Naive thymus-derived CD4-positive, alpha-beta T cell (primary cell): ENCODE data around the gene ADARB1. TPM values are rescaled to one million over a fixed set of nuclear protein-coding genes. Genes with fewer than 3 reads are reported as not detected.
"Not testable (repeated sequence)": the region's sequence is repeated elsewhere in the genome, so short reads cannot be mapped to it uniquely, and the experiment has no call there.

ENCODE experiments used
- ATAC-seq: fragments of 150-1000 bp; cut with Tn5 transposase; 2 replicates; pipeline ENCODE4 v1.10.0; 2021; ENCODE audit warnings: mild to moderate bottlenecking, moderate library complexity
- CTCF ChIA-PET: fragments of 350-600 bp; sonication (Branson Sonifier 250); formaldehyde crosslinking; loops from one replicate; lab custom pipeline; 2021; ENCODE audit warnings: antibody characterized with exemption; lab: Charles Lee
- POLR2A ChIA-PET: fragments of 350-600 bp; sonication (Branson Sonifier 250); formaldehyde crosslinking; loops from one replicate; lab custom pipeline; 2021; ENCODE audit warnings: antibody characterized with exemption, inconsistent platforms; lab: Charles Lee
- DNase-seq, 9 donors: peaks; one replicate each; pipeline versions ENCODE4 v3.0.0 to v3.0.0-alpha.2; 2020 to 2022; ENCODE audit warnings: mixed read lengths in 1 of 9
- H3K27ac ChIP-seq: one replicate; pipeline ENCODE4 v1.7.0; 2013; ENCODE audit warnings: mild to moderate bottlenecking, low read depth, low read length, moderate library complexity
- H3K27me3 ChIP-seq, 2 donors: one replicate each; pipeline ENCODE4 v1.7.0; 2013; ENCODE audit warnings: low read length in 2 of 2, mild to moderate bottlenecking in 2 of 2, moderate library complexity in 2 of 2; ENCODE audit not compliant: control insufficient read depth in 2 of 2, insufficient read depth in 2 of 2
- H3K36me3 ChIP-seq, 3 experiments: 1 replicate in 2 of 3; 2 replicates in 1 of 3; pipeline ENCODE4 v1.7.0; 2013; ENCODE audit warnings: low read length in 3 of 3, mild to moderate bottlenecking in 3 of 3, moderate library complexity in 1 of 3; ENCODE audit not compliant: insufficient read depth in 3 of 3, control insufficient read depth in 2 of 3
- H3K4me1 ChIP-seq, 2 donors: one replicate each; pipeline ENCODE4 v1.7.0; 2013; ENCODE audit warnings: low read length in 2 of 2, mild to moderate bottlenecking in 2 of 2, moderate library complexity in 1 of 2; ENCODE audit not compliant: control insufficient read depth in 2 of 2, insufficient read depth in 2 of 2
- H3K4me3 ChIP-seq: 2 replicates; pipeline ENCODE4 v1.7.0; 2013; ENCODE audit warnings: mild to moderate bottlenecking, low read length
- H3K9me3 ChIP-seq, 3 experiments: 1 replicate in 2 of 3; 2 replicates in 1 of 3; pipeline ENCODE4 v1.7.0; 2013; ENCODE audit warnings: low read length in 3 of 3; ENCODE audit not compliant: control insufficient read depth in 2 of 3
- H3K27ac Mint-ChIP-seq, 9 donors: one replicate each; pipeline ENCODE4 v1.8.0; 2020 to 2022; ENCODE audit warnings: mixed read lengths in 9 of 9, mild to moderate bottlenecking in 8 of 9, moderate library complexity in 5 of 9, inconsistent platforms in 2 of 9
- H3K27me3 Mint-ChIP-seq, 5 donors: one replicate each; pipeline ENCODE4 v1.8.0; 2021 to 2022; ENCODE audit warnings: mixed read lengths in 5 of 5, mild to moderate bottlenecking in 1 of 5
- H3K36me3 Mint-ChIP-seq, 5 donors: one replicate each; pipeline ENCODE4 v1.8.0; 2020 to 2022; ENCODE audit warnings: mixed read lengths in 5 of 5, mild to moderate bottlenecking in 3 of 5, inconsistent platforms in 1 of 5
- H3K4me1 Mint-ChIP-seq, 7 donors: one replicate each; pipeline ENCODE4 v1.8.0; 2020 to 2022; ENCODE audit warnings: mixed read lengths in 7 of 7, mild to moderate bottlenecking in 3 of 7, inconsistent platforms in 1 of 7
- H3K4me3 Mint-ChIP-seq, 10 donors: one replicate each; pipeline ENCODE4 v1.8.0; 2020 to 2022; ENCODE audit warnings: mild to moderate bottlenecking in 10 of 10, mixed read lengths in 10 of 10, moderate library complexity in 6 of 10, inconsistent platforms in 2 of 10
- H3K9me3 Mint-ChIP-seq, 11 donors: one replicate each; pipeline ENCODE4 v1.8.0; 2020 to 2022; ENCODE audit warnings: mixed read lengths in 11 of 11, mild to moderate bottlenecking in 4 of 11, inconsistent platforms in 1 of 11, moderate library complexity in 1 of 11
- intact Hi-C, 2 donors: fragments of 100-400 bp; cut with micrococcal nuclease; formaldehyde crosslinking; loops; one replicate each; pipeline ENCODE4 v1.15.1; 2023
- polyA plus RNA-seq, 2 donors: library from polyadenylated mRNA; unstranded; fragments of 300-500 nt; fragmentation: Illumina TruSeq; gene quantifications; one replicate each; pipeline ENCODE4 v1.2.3, GENCODE V29; 2021
- total RNA-seq, 6 experiments: library from RNA in 5 of 6; stranded (reverse) in 5 of 6; gene quantifications; 1 replicate in 5 of 6; 2 replicates in 1 of 6; pipeline ENCODE4 v1.2.3 and lab custom pipeline; 2021 to 2026

ADARB1 gene, protein sequence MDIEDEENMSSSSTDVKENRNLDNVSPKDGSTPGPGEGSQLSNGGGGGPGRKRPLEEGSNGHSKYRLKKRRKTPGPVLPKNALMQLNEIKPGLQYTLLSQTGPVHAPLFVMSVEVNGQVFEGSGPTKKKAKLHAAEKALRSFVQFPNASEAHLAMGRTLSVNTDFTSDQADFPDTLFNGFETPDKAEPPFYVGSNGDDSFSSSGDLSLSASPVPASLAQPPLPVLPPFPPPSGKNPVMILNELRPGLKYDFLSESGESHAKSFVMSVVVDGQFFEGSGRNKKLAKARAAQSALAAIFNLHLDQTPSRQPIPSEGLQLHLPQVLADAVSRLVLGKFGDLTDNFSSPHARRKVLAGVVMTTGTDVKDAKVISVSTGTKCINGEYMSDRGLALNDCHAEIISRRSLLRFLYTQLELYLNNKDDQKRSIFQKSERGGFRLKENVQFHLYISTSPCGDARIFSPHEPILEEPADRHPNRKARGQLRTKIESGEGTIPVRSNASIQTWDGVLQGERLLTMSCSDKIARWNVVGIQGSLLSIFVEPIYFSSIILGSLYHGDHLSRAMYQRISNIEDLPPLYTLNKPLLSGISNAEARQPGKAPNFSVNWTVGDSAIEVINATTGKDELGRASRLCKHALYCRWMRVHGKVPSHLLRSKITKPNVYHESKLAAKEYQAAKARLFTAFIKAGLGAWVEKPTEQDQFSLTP
- total RNA-seq (10 to 100 TPM; 35.7 to 52.2 (median 38.9) TPM), polyA plus RNA-seq (10 to 100 TPM in 1 of 2 donors, 1 to 10 TPM in 1; 6.2 to 11.7 TPM), total RNA-seq (lab: John Stamatoyannopoulos, UW) (66.0 reads per million, percentile 77 among the genes with 10 or more reads in this experiment)

DNA sequence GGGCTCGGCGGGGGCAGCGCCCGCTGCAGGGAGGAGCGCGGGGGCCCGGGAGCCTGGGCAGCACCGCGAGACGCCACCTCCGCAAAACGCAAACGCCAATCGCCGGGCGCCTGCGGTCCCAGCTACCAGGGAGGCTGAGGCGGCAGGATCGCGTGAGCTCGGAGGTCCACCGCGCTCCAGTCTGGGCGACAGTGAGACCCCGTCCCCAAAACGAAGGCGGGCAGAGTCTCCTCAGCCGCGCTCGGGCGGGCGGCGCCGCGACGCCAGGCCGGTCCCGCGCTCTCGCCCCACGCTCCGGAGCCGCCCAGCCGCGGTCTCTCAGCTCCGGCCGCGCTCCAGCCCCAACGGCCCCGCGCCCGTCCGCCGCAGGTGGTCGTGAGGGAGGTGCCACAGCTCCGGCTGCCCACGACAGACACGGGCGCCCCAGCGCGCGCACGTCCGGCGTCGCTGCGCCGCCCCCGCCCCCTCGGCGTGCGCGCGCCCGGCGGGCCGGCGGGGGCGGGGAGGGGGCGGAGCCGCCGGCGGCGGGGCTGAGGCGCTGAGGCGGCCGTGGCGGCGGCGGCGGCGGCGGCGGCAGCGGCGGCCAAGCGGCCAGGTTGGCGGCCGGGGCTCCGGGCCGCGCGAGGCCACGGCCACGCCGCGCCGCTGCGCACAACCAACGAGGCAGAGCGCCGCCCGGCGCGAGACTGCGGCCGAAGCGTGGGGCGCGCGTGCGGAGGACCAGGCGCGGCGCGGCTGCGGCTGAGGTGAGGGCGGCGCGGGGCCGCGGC, at the start of gene ADARB1:
Gene ADARB1, plus strand, starts transcription at position 533 of the 770 bp plus-strand sequence. CDS start 97,077 bp downstream, outside the sequence.
- Histone ChIP-seq H3K9me3 (no peaks in the 10 kb centered on the region), H3K27ac (peak within 1 kb of the TSS; percentile 87), H3K4me1 (peaks cover 31 to 34% of the 10 kb centered on the region in 2 donors), H3K4me3 (peak within 1 kb of the TSS; percentile 65), H3K36me3 (no peaks in the 10 kb centered on the region), H3K27me3 (no peaks in the 10 kb centered on the region)
- H3K27me3 Mint-ChIP-seq: no peaks in the 10 kb centered on the region
- peaks cover 0 to 5% (median 0%) of the 10 kb centered on the region in 5 donors for H3K36me3 Mint-ChIP-seq
- DNase-seq (peak; percentile 50 to 82 (median 69)), ATAC-seq (peak; percentile 84)
- peaks cover 31 to 45% (median 41%) of the 10 kb centered on the region in 7 donors for H3K4me1 Mint-ChIP-seq
- H3K27ac Mint-ChIP-seq: peak within 1 kb of the TSS; percentile 86 to 98 (median 94)
- H3K9me3 Mint-ChIP-seq: no peaks in the 10 kb centered on the region
- intact Hi-C loops: loop anchor here (2.0 kb wide), 2 partner anchors 35 to 55 kb away; no protein-coding TSS in a partner anchor
- POLR2A ChIA-PET: interaction anchor here (0.6 to 1.0 kb wide), 4 partner anchors 8 to 202 kb away, joined by 3 to 5 read pairs (median 3); no protein-coding TSS in a partner anchor
- H3K4me3 Mint-ChIP-seq: peak within 1 kb of the TSS; percentile 91 to 100 (median 96)
- CTCF ChIA-PET: no interaction called here

DNA sequence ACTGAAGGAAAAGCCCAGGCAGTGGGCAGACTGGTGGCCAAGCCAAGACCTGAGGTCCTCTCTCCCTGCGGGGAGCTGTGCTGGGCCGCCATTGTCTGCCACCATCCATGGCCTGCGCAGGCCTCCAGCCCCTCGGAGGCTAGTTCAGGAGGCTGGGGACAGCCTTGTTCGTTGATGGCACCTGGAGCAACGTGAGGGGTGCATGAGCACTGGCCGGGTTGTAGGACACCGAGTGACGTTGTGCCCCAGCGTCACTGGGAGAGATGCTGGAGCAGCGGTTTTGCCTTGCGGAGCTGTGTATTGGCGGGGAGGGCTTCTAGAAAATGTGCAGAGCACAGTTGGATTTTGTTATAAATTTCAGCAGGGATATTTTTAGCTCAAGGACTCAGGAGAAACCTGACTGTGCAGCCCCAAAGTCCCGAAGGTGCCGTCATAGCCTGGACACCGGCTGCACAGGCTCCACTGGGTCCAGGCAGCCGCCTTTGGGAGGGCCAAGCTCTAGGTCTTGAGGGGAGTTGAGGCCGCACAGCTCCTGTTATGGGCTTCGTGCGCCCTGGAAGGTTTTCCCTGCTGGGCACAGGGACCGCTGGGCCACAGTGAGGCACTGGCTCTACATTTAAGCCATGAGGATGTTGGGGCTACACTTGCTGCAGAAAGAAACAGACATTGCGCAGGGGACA, 48.2 kb upstream of the ADARB1 start:
- Histone ChIP-seq H3K4me3 (no peak overlapping the region), H3K27ac (no peak overlapping the region), H3K36me3 (no peaks in the 10 kb centered on the region), H3K9me3 (no peaks in the 10 kb centered on the region), H3K4me1 (no peaks in the 10 kb centered on the region), H3K27me3 (no peaks in the 10 kb centered on the region)
- Mint-ChIP-seq H3K9me3 (peaks cover 3 to 24% (median 8%) of the 10 kb centered on the region in 11 donors), H3K4me3 (no peak overlapping the region), H3K4me1 (peaks cover 0 to 3% (median 0%) of the 10 kb centered on the region in 7 donors), H3K36me3 (peaks cover 0 to 5% (median 4%) of the 10 kb centered on the region in 5 donors), H3K27me3 (peaks cover 0 to 22% (median 1%) of the 10 kb centered on the region in 5 donors), H3K27ac (no peak overlapping the region)
- ChIA-PET CTCF (interaction anchor here (0.6 kb wide), 1 partner anchor 81 kb away, joined by 3 read pairs; no protein-coding TSS in a partner anchor), POLR2A (interaction anchor here (0.6 kb wide), 1 partner anchor 210 kb away, joined by 3 read pairs; no protein-coding TSS in a partner anchor)
- DNase-seq (no peak), ATAC-seq (no peak)
- intact Hi-C loops: no loop called here

DNA sequence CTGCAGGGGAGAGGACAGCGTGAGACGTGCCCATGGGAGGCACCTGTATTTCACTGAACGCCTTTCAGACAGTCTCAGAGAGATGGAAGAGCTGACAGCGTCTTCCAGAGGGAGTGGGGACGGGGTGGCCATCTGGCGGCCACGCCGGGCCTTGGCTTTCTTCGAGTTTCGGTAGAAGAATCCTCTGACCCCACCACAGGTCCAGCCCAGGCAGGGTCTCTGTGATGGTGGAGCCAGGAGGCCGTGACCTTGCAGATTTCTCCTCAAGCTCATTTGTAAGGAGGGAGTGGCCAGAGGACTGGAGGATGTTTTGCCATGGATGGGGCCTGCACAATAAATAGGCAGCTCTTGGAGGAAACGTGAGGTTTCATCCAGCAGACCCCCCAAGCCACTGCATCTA, 47.6 kb upstream of the ADARB1 start:
- H3K36me3 Mint-ChIP-seq: peaks cover 0 to 5% (median 4%) of the 10 kb centered on the region in 5 donors
- ATAC-seq: no peak
- H3K4me3 ChIP-seq: no peak overlapping the region
- H3K36me3 ChIP-seq: no peaks in the 10 kb centered on the region
- ChIA-PET POLR2A (no interaction called here), CTCF (no interaction called here)
- H3K4me1 Mint-ChIP-seq: peaks cover 0 to 5% (median 0%) of the 10 kb centered on the region in 7 donors
- H3K9me3 ChIP-seq: no peaks in the 10 kb centered on the region
- H3K27ac ChIP-seq: no peak overlapping the region
- H3K27ac Mint-ChIP-seq: no peak overlapping the region
- no peaks in the 10 kb centered on the region for H3K27me3 ChIP-seq
- H3K4me1 ChIP-seq: no peaks in the 10 kb centered on the region
- DNase-seq: no peak
- peaks cover 0 to 19% (median 4%) of the 10 kb centered on the region in 5 donors for H3K27me3 Mint-ChIP-seq
- peaks cover 3 to 24% (median 8%) of the 10 kb centered on the region in 11 donors for H3K9me3 Mint-ChIP-seq
- no peak overlapping the region for H3K4me3 Mint-ChIP-seq
- intact Hi-C loops: no loop called here

DNA sequence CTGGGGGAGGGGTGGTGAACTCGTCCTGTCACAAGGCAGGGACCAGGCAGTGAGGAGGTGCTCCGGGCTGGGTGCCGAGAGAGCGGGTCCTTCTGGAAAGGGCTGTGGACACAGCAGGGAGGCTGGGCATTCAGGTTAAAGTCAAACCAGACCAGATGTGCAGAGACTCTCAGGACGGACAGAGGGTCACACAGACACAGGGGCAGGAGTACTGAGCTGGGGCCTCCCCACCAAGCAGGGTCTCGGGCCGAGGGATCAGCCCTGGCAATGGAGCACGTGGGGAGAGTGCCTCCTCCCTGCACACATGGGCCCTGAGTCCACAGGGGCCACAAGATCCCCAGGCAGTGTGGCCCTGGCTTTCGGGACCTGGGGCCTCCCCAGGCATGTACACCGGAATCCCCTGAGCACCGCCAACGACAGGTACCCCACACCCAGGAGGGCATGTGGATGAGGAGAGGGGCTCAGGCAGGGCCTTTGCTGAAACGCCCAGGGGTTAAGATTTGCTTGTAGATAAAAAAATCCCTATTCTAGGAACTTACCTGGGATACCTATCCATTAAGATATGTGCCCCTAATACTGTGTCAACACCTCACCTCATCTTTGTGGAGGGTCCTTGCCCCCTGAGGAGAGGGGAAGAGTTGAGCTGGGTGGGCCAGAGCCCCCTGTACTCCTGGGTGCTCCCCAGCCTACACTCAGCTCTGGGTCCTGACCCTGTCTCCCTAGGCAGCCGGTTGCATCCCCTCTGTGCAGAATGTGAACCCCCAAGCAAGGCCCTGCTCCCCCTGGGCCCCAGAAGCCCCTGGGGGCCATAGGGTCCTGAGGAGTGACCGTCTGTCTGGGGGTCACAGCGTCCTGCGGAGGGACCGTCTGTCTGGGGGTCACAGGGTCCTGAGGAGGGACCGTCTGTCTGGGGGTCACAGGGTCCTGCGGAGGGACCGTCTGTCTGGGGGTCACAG, 46.9 kb upstream of the ADARB1 start:
- no peaks in the 10 kb centered on the region for H3K36me3 ChIP-seq
- peaks cover 0 to 5% (median 4%) of the 10 kb centered on the region in 5 donors for H3K36me3 Mint-ChIP-seq
- CTCF ChIA-PET: no interaction called here
- H3K27me3 ChIP-seq: no peaks in the 10 kb centered on the region
- no peak overlapping the region for H3K27ac Mint-ChIP-seq
- H3K9me3 ChIP-seq: no peaks in the 10 kb centered on the region
- intact Hi-C loops: no loop called here
- peaks cover 0 to 5% (median 0%) of the 10 kb centered on the region in 7 donors for H3K4me1 Mint-ChIP-seq
- DNase-seq (no peak), ATAC-seq (no peak)
- H3K27me3 Mint-ChIP-seq: peaks cover 0 to 17% (median 4%) of the 10 kb centered on the region in 5 donors
- no peaks in the 10 kb centered on the region for H3K4me1 ChIP-seq
- peaks cover 3 to 24% (median 8%) of the 10 kb centered on the region in 11 donors for H3K9me3 Mint-ChIP-seq
- POLR2A ChIA-PET: no interaction called here
- no peak overlapping the region for H3K4me3 ChIP-seq
- H3K4me3 Mint-ChIP-seq: no peak overlapping the region
- no peak overlapping the region for H3K27ac ChIP-seq

DNA sequence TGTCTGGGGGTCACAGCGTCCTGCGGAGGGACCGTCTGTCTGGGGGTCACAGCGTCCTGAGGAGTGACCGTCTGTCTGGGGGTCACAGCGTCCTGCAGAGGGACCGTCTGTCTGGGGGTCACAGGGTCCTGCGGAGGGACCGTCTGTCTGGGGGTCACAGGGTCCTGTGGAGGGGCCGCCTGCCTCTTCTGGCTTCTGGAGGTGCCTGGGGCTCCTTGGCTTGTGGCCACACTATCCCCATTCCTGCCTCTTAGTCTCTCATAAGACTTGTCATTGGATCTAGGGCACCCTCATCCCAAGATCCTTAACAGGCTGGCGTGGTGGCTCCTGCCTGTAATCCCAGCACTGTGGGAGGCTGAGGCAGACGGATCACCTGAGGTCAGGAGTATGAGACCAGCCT, 45.7 kb upstream of the ADARB1 start:
- not testable (repeated sequence) for H3K27ac Mint-ChIP-seq

More for the DNA sequence above, 45.7 kb upstream of the ADARB1 start:
- intact Hi-C loops, H3K4me1 Mint-ChIP-seq, ATAC-seq, H3K9me3 ChIP-seq, H3K4me3 Mint-ChIP-seq, H3K4me3 ChIP-seq, H3K36me3 Mint-ChIP-seq, DNase-seq, H3K36me3 ChIP-seq, H3K4me1 ChIP-seq, H3K27ac ChIP-seq, CTCF ChIA-PET, H3K27me3 ChIP-seq: not testable (repeated sequence)
- POLR2A ChIA-PET: interaction anchor here (0.6 kb wide), 1 partner anchor 303 kb away, joined by 3 read pairs; no protein-coding TSS in a partner anchor
- H3K9me3 Mint-ChIP-seq: peaks cover 1 to 14% (median 5%) of the 10 kb centered on the region in 11 donors
- peaks cover 0 to 14% (median 4%) of the 10 kb centered on the region in 5 donors for H3K27me3 Mint-ChIP-seq
